HPDE6-E6E7 (cell line): Measurements from ENCODE around the gene UBAP2L.
"Not testable (repeated sequence)": the region's sequence is repeated elsewhere in the genome, so short reads cannot be mapped to it uniquely, and the experiment has no call there.

ENCODE experiments used
- DNase-seq: peaks from one replicate; pipeline ENCODE4 v3.0.0; 2011; ENCODE audit warnings: missing footprints; ENCODE audit errors: extremely low spot score

The UBAP2L gene

GRCh38 chr1:154240294-154240833, 19.6 kb downstream of the UBAP2L start:
- no peak for DNase-seq

GRCh38 chr1:154241703-154242351, 21.1 kb downstream of the UBAP2L start:
- DNase-seq, result no peak

DNA sequence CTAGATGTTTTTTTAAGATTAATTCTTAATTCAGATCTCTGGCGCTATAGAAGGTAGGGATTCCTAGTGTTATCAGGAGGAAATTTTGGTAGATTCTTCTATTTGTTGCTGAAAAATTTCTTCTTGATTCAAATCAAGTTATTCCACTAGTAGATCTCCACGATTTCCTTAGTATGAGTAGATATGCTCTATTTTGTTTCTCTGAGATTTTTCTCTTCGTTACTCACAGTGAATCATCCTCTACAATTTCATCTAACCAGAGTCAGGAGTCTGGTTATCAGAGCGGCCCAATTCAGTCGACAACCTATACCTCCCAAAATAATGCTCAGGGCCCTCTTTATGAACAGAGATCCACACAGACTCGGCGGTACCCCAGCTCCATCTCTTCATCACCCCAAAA, 32.9 kb downstream of the UBAP2L start:
- no peak for DNase-seq

GRCh38 chr1:154256686-154257085, 35.9 kb downstream of the UBAP2L start:
- no peak for DNase-seq

GRCh38 chr1:154258784-154259183, 38.0 kb downstream of the UBAP2L start:
- DNase-seq, result no peak

DNA sequence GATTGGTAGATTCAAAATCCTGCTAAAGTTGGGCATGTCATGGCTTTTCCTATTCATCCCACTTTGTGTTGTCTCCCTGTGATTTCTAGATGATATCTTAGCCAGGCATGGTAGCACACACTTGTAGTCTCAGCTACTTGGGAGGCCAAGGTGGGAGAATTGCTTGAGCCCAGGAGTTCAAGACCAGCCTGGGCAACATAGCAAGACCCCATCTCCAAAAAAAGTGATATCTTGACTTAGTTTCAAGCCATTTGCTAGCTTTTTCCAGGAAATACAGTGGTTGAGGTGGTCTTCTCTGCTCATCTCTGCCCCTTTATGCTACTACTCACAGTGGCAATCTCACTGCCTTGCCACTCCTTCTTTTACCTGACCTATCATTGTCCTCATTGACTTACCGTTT, 39.4 kb downstream of the UBAP2L start:
- DNase-seq, result no peak

DNA sequence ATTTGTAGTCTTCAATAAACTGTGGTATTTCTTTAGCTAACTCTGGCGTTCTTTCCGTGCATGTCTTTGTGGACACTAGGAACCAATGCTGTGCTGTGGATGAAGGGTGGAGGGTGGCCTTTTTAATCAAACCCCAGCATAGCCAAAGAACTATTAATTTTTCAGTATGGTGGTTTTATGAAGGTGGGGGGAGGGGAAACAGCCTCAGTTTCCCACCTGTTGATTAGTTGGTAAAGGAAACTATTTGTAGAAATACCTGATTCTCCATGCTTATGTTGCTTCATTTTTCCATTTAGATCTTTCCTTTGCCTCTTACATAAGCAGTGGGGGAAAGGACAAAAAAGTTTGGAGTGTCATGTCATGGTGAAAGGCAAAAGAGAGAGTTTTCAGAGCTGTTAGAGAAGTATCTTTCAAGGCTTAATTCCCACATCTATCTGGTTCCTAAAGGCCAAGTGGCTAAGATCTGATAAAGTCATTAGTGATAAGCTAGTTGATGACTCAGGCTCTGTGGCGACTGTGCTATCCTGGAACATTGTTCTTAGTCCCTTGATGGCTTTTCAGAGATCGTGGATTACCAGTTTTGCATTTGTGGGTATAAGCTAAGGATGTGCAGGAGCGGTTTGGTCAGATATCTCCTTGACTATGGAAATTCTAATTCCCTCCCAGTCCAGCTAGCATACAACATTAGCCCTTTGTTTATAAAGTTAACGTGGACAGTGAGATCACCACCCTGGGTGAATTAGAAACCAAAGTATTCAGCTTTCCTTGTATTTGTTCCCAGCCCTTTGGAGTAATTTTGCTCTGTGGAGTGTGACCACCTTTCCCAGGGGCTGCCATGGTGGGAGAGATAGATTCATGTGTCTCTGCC, 42.9 kb downstream of the UBAP2L start:
- no peak for DNase-seq

DNA sequence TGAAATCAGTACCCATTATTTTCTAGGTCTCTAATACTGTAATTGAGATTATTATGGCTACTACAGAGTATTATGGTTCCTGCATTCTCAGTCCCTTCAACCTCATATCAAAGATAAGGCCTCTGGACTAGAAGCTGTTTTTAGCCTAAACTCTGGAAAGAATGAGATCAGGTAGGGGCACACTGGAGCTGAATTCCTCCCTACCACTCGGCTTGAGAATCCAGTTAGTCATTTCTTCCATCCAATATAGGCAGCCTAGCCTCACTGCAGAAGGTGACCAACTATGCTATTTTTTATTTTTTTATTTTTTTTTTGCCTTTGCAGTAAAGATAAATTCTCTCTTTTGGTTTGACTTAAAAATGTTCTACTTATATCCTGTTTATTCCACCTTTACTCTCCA, 43.7 kb downstream of the UBAP2L start:
- no peak for DNase-seq

DNA sequence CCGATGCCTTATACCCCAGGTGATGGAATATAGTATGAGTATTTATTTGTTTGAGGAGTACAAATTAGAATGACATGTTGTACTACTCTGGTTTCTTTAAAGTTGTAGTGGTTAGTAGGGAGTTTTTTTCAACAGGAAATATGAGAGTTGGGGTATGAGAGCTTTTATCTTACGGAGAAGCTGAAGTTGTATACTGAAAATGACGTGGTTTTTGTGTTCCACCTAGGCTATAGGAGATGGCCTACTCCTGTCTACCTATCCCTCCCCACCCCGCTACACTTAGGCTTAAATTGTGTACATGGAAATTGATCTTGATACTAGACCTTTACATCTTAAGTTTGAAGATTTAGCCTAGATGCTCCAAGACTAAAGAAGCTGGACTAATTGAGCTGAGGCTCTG, 44.8 kb downstream of the UBAP2L start:
- DNase-seq, result no peak

DNA sequence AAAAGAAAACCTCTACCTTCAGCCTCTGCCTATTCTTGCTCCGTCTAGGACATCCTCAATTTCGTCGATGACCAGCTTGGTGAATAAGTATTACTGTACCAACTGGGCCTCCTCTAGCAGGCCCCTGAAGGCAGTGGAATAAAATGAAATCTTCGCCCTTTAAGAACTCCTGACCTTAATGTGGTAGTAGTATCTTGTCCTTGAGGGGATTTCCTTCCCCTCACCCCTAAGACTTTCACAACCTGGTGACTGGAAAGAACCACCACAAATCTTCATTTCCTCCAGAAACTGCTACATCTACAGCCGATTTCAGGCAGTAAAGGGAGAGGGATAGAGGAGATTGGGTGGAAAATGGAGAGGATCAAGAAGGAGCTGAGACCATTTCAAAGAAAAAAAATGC, 50.1 kb downstream of the UBAP2L start:
- no peak for DNase-seq

GRCh38 chr1:154272217-154272998, 51.7 kb downstream of the UBAP2L start, which contains the start of gene HAX1:
Gene HAX1 (plus strand): TSS chr1:154272629. CDS start chr1:154272724, 95 bp downstream.
- peak; percentile 87 for DNase-seq

DNA sequence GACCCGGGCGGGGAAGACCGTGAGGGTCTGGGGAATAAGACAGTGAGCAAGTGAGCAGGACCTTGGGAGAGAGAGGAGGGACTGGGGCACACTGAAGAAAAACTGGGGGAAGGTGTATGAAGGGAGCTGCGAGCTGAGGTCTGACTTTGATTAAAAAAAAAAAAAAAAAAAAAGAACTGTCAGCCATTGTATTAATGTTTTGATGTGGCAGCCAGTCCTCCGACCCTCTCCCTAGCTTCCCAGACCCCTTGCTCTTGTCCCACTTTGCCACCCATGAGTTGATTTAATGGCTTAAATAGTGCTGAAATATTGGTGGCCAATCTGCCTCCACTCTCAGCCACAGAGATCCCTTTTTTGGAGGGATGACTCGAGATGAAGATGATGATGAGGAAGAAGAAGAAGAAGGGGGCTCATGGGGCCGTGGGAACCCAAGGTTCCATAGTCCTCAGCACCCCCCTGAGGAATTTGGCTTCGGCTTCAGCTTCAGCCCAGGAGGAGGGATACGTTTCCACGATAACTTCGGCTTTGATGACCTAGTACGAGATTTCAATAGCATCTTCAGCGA, 52.3 kb downstream of the UBAP2L start:
- no peak for DNase-seq

DNA sequence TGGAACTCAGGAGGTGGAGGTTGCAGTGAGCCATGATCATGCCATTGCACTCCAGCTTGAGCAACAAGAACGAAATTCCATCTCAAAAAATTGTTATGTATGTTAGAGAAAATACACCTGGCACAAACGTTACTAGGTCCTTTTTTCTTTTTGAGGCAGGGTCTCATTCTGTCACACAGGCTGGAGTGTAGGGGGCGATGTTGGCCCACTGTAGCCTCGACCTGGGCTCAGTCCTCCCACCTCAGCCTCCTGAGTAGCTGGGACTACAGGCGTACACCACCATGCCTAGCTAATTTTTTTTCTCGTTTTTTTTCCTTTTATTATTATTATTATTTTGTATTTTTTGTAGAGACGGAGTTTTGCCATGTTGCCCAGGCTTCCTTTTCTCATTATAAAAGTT, 56.0 kb downstream of the UBAP2L start:
- DNase-seq, result no peak

GRCh38 chr1:154287591-154287990, 66.8 kb downstream of the UBAP2L start:
- DNase-seq, result not testable (repeated sequence)

DNA sequence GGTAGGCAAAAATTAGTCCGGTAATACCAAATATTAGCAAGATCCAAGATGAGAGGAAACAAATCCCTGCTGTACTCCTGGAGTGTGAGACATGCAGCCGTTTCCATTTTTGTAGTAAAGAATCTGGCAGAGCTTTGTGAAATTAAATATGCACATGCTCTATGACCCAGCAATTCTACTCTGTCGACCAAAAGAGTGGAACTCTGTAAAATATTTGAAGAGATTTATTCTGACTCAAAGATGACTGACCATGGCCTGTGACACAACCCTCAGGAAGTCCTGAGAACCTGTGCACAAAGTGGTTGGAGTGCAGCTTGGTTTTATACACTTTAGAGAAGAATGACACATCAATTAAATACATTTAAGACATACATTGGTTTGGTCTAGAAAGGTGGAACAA, 67.9 kb downstream of the UBAP2L start:
- DNase-seq, result no peak

DNA sequence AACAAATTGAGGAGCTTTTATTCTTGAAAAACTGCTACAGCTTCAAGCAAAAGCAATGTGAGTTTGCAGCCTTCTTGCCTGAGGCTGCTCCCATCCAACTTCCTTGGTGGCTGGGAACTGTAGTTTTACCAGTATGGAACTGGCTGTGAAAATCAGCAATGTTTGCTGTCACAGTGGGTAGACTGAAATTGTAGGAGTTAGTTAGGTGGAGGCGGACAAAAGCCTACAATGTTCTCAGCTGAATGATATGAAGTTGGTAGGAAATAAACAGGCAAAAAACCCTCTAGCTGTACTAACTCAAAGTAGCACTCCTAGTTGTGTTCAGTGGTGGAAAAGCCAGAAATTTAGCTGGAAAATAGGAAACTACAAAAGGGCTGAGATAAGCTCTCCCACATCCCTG, 70.2 kb downstream of the UBAP2L start:
- no peak for DNase-seq

DNA sequence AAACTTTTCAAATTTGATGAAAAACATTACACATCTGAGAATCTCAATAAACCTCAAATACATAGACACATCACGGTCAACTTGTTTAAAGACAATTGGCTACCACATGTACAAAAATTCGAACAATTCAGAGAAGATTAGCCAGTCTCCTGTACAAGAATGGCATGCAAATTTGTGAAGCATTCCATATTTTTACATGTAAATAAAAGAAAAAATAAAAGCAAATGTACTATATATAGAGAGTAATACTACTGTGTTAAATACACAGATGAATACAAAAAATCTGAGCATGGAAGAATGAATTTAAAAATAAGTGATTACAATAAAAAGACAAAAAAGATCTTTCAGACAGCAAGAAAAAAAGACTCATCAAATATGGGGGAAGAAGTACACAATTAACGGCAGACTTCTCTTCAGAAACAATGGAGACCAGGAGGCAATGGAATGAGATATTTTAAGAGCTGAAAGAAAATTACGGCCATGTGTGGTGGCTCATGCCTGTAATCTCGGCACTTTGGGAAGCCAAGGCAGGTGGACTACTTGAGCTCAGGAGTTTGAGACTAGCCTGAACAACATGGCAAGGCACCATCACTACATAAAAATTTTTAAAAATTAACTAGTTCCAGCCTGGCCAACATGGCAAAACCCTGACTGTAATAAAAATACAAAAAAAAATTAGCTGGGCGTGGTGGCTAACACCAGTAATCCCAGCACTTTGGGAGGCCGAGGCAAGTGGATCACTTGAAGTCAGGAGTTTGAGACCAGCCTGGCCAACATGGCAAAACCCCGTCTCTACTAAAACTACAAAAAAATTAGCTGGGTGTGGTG, 74.9 kb downstream of the UBAP2L start:
- DNase-seq, result no peak

DNA sequence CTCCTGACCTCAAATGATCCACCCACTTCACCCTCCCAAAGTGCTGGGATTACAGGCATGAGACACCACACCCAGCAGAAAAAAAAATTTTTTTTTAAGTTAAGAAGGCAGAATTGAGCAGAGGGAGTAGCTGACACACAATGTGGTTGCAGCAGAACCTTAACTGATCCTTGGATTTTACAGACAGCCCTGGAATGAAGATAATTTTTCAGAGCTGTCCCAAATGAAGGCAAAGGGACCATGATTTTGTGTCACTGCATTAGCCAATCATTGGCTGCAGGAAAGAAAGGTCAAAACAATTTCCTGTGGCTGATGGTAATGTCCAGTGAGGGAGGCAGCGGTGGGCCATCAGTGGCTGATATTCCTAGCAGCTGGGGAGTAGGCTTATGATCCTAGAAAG, 80.8 kb downstream of the UBAP2L start:
- DNase-seq, result no peak

- no peak for DNase-seq
Measured at GRCh38 chr1:154304664-154305337, 84.0 kb downstream of the UBAP2L start.

DNA sequence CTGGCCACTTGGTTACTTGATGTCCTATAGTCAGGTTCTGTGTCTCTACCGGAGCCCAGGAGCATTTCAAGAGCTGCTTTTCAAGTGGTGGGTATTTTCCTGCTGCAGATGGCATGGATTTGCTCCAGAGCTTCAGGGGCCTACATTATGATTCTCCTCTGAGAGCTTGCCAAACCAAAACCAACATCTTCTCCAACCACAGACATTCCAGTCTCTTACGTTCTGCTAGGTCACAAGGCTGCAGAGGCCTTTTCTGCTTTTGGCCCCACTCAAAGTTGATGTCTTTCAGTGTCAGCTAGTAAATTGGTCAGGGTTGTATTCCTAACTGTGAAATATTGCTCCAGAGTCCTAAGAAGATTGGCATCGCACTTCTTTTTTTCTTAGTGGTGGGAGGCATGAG, 85.4 kb downstream of the UBAP2L start:
- DNase-seq, result no peak
